Coronary artery (tissue), 2 donors: Measurements from ENCODE around the gene PPP5C.
"Not testable (repeated sequence)": the region's sequence is repeated elsewhere in the genome, so short reads cannot be mapped to it uniquely, and the experiment has no call there.

Experiments
- DNase-seq: peaks from one replicate; pipeline ENCODE4 v3.0.0-alpha.2; 2017; ENCODE audit warnings: low spot score
- H3K27ac ChIP-seq, 2 donors: fragments of 200-600 bp; sonication (generic); one replicate each; pipeline ENCODE4 v1.5.1; 2016 to 2019
- H3K4me3 ChIP-seq: fragments of 200-600 bp; sonication (generic); 2 replicates; pipeline ENCODE4 v1.5.1; 2016; ENCODE audit warnings: mild to moderate bottlenecking, moderate library complexity
- CTCF ChIP-seq: fragments of 200-600 bp; sonication (generic); IDR thresholded peaks from one replicate; pipeline ENCODE4 v1.5.1; 2019; ENCODE audit warnings: antibody characterized with exemption

Gene PPP5C

DNA sequence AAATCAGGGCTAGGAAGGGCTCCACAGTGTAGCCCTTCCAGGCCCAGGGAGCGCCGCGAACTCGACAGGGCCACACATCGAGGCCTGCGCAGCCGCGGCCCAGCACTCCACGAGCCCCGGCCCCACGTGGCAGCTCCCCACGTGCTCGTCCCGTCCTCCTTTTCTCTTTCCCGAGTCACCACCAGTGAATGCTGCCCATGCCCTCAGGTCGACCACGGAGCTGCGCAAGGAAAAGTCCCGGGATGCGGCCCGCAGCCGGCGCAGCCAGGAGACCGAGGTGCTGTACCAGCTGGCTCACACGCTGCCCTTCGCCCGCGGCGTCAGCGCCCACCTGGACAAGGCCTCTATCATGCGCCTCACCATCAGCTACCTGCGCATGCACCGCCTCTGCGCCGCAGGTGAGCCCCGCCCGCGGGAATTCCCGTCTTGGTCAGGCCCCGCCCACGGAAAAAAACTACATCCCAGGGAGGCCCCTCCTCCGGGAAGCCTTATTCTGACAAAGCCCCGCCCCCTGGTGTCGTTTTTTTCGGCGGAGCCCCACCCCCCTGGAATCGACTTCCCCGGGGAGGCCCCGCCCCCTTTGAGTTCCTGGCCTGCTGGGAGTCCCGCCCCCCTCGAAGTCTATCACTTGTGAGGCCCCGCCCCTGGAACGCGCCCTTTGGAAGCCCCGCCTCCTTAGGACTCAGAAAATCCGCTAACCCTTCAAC is 43.0 kb upstream of the PPP5C start:
- Histone ChIP-seq H3K4me3 (peak overlapping the region; percentile 15), H3K27ac (peak overlapping the region; percentile 76 to 97)
- DNase-seq: peak; percentile 81
- TF ChIP-seq CTCF: no peak

DNA sequence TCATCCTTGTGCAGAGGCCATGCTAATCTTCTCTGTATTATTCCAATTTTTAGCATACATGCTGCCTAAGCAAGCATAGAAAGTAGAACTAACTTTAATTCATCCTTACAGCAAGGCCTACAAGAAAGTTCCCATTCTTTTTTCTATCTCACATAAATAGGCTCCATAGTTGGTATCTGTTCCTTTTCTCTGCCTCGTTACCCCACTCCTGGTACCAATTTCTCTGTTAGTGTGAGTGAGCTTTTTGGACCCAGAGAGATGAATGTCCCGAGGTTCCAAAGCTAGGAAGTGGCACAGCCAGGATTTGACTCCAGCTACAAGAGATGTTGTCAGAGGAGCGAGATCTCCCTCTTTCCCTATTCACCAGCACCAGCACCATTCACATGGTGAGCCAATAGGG is 40.4 kb upstream of the PPP5C start:
- no peak overlapping the region for H3K27ac ChIP-seq
- no peak for DNase-seq
- TF ChIP-seq CTCF: no peak

DNA sequence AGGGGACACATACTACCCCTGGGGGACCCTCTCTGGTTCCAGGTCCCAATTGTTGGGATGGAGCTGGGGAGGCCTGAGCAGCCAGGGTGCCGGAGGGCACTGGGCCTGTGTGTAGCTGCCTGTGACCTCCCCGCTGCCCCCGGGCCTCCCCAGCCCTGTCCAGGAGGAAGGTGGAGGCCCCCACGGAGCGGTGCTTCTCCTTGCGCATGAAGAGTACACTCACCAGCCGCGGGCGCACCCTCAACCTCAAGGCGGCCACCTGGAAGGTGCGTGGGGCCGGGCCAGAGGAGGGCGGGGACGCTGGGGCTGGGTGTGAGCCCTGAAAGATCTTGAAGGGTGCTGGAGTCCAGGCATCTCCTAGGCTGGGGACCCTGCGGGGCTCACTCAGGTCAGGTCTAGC is 38.4 kb upstream of the PPP5C start:
- no peak for DNase-seq
- Histone ChIP-seq H3K27ac (no peak overlapping the region), H3K4me3 (no peak overlapping the region)
- TF ChIP-seq CTCF: no peak

More for the DNA sequence above, 40.4 kb upstream of the PPP5C start:
- H3K4me3 ChIP-seq: no peak overlapping the region

DNA sequence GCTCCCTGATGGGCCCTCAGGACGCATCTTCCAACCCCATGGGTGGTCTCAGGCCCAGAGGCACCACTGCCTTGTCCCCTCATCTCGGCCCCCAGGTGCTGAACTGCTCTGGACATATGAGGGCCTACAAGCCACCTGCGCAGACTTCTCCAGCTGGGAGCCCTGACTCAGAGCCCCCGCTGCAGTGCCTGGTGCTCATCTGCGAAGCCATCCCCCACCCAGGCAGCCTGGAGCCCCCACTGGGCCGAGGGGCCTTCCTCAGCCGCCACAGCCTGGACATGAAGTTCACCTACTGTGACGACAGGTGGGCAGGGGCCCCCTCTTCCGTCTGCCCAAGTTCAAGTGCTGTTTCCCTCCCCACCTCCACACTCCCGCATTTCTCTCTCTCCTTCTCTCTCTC is 37.8 kb upstream of the PPP5C start:
- no peak for DNase-seq
- no peak overlapping the region for H3K4me3 ChIP-seq
- TF ChIP-seq CTCF: no peak
- no peak overlapping the region for H3K27ac ChIP-seq

DNA sequence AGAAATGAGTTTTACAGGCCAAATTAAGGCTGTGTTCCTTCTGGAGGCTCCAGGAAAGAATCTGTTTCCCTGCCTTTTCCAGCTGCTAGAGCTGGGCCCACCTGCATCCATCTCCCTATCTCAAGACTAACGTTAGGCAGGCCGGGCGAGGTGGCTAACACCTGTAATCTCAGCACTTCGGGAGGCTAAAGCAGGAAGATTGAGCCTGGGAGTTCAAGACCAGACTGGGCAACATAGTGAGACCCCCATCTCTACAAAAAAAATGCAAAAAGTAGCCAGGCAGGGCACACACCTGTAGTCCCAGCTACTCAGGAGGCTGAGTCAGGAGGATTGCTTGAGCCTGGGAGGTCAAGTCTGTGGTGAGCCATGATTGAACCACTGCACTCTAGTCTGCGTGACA is 35.4 kb upstream of the PPP5C start:
- Histone ChIP-seq H3K27ac (no peak overlapping the region), H3K4me3 (no peak overlapping the region)
- no peak for TF ChIP-seq CTCF
- DNase-seq: no peak

DNA sequence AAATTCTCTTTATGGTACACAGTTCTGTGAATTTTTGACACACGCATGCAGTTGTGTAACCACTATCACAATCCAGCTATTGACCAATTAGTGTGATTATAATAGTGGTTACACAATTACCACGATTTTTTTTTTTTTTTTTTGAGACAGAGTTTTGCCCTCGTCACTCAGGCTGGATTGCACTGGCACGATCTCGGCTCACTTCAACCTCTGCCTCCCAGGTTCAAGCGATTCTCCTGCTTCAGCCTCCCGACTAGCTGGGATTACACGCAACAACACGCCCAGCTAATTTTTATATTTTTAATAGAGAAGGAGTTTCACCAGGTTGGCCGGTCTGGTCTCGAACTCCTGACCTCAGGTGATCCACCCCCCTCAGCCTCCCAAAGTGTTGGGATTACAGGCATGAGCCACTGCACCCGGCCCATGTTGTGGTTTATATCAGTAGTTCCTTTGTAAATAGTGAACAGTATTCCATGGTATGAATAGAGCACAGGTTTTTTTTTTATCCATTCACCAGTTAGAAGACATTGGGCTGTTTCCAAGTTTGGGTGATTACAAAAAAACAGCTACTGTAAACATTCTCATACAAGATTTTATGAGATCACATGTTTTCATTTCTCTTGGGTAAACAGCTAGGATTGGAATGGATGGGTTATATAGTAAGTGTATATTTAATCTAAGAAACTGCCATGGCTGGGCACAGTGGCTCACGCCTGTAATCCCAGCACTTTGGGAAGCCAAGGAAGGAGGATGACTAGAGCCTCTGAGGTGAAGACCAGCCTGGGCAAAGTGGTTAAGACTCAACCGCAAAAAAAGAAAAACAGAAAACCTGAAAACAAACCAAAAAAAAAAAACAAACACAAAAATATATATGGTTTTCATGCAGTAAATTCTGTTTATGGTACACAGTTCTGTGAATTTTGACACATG is 33.1 kb upstream of the PPP5C start:
- H3K27ac ChIP-seq, DNase-seq, H3K4me3 ChIP-seq: not testable (repeated sequence)

DNA sequence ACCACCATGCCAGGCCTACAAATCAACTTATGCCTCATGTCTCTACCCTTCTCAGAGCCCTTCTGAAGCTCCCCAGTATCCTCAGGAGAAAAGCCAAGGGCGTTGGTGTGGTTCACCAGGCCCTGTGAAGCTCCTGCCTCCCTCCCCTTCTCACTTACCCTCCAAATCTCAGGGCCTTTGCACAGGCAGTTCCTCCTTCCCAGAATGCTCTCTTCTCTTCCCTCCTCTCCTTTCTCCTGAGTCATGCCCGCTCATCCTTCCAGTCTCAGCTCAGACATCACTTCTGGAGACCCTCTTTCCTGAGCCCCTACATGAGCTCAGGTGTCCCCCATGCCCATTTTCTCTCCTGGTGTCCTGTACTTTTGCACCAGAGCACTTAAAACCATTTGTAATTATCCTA is 29.5 kb upstream of the PPP5C start:
- no peak for TF ChIP-seq CTCF
- DNase-seq: no peak
- Histone ChIP-seq H3K4me3 (no peak overlapping the region), H3K27ac (peak overlapping the region; percentile 35 to 41)
